OCI-LY7 (cell line): ENCODE measurements around the gene VEGFB. TPM values are rescaled to one million over a fixed set of nuclear protein-coding genes. Genes with fewer than 3 reads are reported as not detected.

Experiments used
- BruUV-seq: library from RNA; stranded (reverse); fragments of 400-500 nt; replicated peaks from 2 replicates; lab custom pipeline; 2021; lab: Mats Ljungman, UMichigan
- CTCF ChIA-PET: fragments of 300-600 bp; sonication (Branson Sonifier 250); formaldehyde crosslinking; loops from one replicate; lab custom pipeline; 2022; ENCODE audit warnings: antibody characterized with exemption; ENCODE audit not compliant: unreplicated experiment; lab: Charles Lee
- POLR2A ChIA-PET: fragments of 300-600 bp; sonication (Branson Sonifier 250); formaldehyde crosslinking; loops from one replicate; lab custom pipeline; 2022; ENCODE audit warnings: antibody characterized with exemption; lab: Charles Lee
- DNase-seq: peaks from one replicate; pipeline ENCODE4 v3.0.0-alpha.2; 2015; ENCODE audit warnings: low spot score
- H2AFZ ChIP-seq: fragments of 200-600 bp; sonication (generic), shearing (Covaris generic); 2 replicates; pipeline ENCODE4 v1.6.1; 2014; ENCODE audit warnings: mild to moderate bottlenecking, antibody characterized with exemption, low read length, moderate library complexity
- H3K27ac ChIP-seq: fragments of 200-600 bp; sonication (generic); 2 replicates; pipeline ENCODE4 v1.5.1; 2014; ENCODE audit warnings: mixed run types, low read depth, mild to moderate bottlenecking, moderate library complexity, low read length, inconsistent platforms; ENCODE audit not compliant: poor library complexity, severe bottlenecking
- H3K36me3 ChIP-seq: fragments of 200-600 bp; sonication (generic); 2 replicates; pipeline ENCODE4 v1.6.1; 2014; ENCODE audit warnings: mild to moderate bottlenecking, antibody characterized with exemption, low read length, moderate library complexity, mixed read lengths; ENCODE audit not compliant: insufficient read depth
- H3K4me1 ChIP-seq: fragments of 200-600 bp; sonication (generic); 2 replicates; pipeline ENCODE4 v1.5.1; 2014; ENCODE audit warnings: mild to moderate bottlenecking, low read length; ENCODE audit not compliant: insufficient read depth, poor library complexity, severe bottlenecking
- H3K4me2 ChIP-seq: fragments of 200-600 bp; sonication (generic); 2 replicates; pipeline ENCODE4 v1.6.1; 2014; ENCODE audit warnings: mild to moderate bottlenecking, low read length
- H3K4me3 ChIP-seq: fragments of 200-600 bp; sonication (generic); 2 replicates; pipeline ENCODE4 v1.5.1; 2014; ENCODE audit warnings: mild to moderate bottlenecking, low read depth, low read length; ENCODE audit not compliant: poor library complexity, severe bottlenecking
- H3K79me2 ChIP-seq: fragments of 200-600 bp; sonication (generic); 2 replicates; pipeline ENCODE4 v1.6.1; 2016; ENCODE audit warnings: low read depth, mild to moderate bottlenecking, low read length, moderate library complexity, mixed read lengths; ENCODE audit not compliant: insufficient read depth
- H3K9me2 ChIP-seq: fragments of 200-600 bp; sonication (generic); 2 replicates; pipeline ENCODE4 v1.6.1; 2016; ENCODE audit warnings: mild to moderate bottlenecking, low read length, mixed read lengths; ENCODE audit not compliant: insufficient read depth
- H3K9me3 ChIP-seq: fragments of 200-600 bp; sonication (generic); 2 replicates; pipeline ENCODE4 v1.6.1; 2014; ENCODE audit warnings: mild to moderate bottlenecking, mixed run types, low read length, mixed read lengths
- H4K20me1 ChIP-seq: fragments of 200-600 bp; sonication (generic); 2 replicates; pipeline ENCODE4 v1.6.1; 2014; ENCODE audit warnings: mild to moderate bottlenecking, antibody characterized with exemption, low read length, moderate library complexity, mixed read lengths; ENCODE audit not compliant: insufficient read depth
- CTCF ChIP-seq: fragments of 200-600 bp; sonication (generic); conservative IDR thresholded peaks from 2 replicates; pipeline ENCODE4 v1.5.1; 2014; ENCODE audit warnings: mild to moderate bottlenecking, antibody characterized with exemption, low read length, moderate library complexity, mixed read lengths
- EZH2phosphoT487 ChIP-seq: fragments of 200-600 bp; sonication (generic); IDR thresholded peaks from 2 replicates; pipeline ENCODE4 v1.6.1; 2018; ENCODE audit warnings: low read depth, borderline replicate concordance, mild to moderate bottlenecking, mixed run types, antibody characterized with exemption, low read length, moderate library complexity, mixed read lengths
- intact Hi-C: fragments of 100-400 bp; cut with micrococcal nuclease; formaldehyde crosslinking; loops from one replicate; pipeline ENCODE4 v1.10.0; 2022; ENCODE audit not compliant: unreplicated experiment
- total RNA-seq, 2 experiments: library from RNA; depleted of rRNA in 1 of 2; stranded (reverse); fragments of >200 nt in 1 of 2; shearing (Covaris generic) in 1 of 2; gene quantifications; 2 replicates each; pipeline ENCODE4 v1.2.3, GENCODE V29; 2014 to 2022

The VEGFB gene
- total RNA-seq, 2 experiments from 2014 or later, result 35.3 to 59.6 TPM

DNA sequence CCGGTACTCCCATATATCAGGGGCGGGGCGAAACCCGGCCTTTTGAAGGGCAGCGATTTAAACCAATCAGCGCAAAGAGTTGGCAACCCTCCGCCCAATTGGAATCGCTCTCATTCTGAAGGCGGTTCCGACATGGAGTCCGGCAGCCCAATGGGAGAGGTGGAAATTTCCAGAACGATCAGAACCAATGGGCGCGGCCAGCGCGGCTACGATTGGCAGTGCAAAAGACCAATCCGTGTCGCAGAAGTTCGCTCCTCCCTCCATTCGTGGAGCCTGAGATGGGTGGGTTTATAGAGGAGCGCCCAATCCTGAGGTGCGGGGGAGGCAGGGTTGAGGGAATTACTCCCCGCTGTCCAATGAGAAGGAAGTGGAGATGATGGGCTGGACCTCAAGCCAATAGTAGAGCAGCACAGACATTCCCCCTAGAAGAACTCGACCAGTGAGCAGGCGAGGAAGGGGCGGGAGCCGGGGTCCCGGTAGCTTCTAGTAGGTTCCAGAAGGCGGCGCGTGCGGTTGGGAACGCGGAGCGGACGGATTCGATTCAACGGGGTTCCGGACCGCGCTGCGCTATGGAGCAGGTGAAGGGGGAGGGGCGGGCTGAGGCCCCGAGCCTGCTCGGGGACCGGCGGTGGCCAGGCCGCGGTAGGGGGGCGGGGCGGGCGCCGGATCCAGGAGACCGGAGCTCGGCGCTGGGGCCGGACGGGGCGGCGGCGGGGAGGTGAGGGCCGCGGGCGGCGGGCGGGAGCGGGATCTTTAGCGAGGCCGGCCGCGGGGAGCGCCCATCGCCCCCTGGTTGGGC lies 48.5 kb upstream of the VEGFB start, which contains the start of gene STIP1:
Gene STIP1 (plus strand): TSS at position 479 of the 799 bp plus-strand sequence. CDS start 91 bp downstream, at position 570.
- intact Hi-C loops, result loop anchor here (2.0 to 5.0 kb wide), 3 partner anchors 21 to 116 kb away; partner anchors contain the start of genes CATSPERZ, FERMT3 and FKBP2
- Histone ChIP-seq H4K20me1 (peaks cover 21% of the 10 kb centered on the region; the same call in 1 of the 2 replicates), H3K36me3 (no peaks in the 10 kb centered on the region; the same call in none of the 2 replicates), H3K79me2 (peaks cover 22% of the 10 kb centered on the region), H2AFZ (peak within 1 kb of the TSS; percentile 4; the same call in 1 of the 2 replicates), H3K27ac (peak within 1 kb of the TSS; percentile 59), H3K9me2 (no peaks in the 10 kb centered on the region), H3K4me2 (peak within 1 kb of the TSS; percentile 85), H3K9me3 (no peaks in the 10 kb centered on the region), H3K4me3 (peak within 1 kb of the TSS; percentile 75), H3K4me1 (peaks cover 30% of the 10 kb centered on the region)
- no TSS peak for BruUV-seq
- POLR2A ChIA-PET, result interaction anchor here (0.6 to 3.6 kb wide), 5 partner anchors 20 to 1727 kb away, joined by 3 to 28 read pairs (median 3); partner anchors contain the start of gene FERMT3
- TF ChIP-seq CTCF (0 out of 2 replicates have a peak, but pooled peaks have one; percentile 19), EZH2phosphoT487 (no peak)
- peak; percentile 100 for DNase-seq
- CTCF ChIA-PET, result interaction anchor here (0.6 to 0.9 kb wide), 2 partner anchors 341 to 1540 kb away, joined by 3 to 7 read pairs; partner anchors contain the start of gene GANAB

GRCh38 chr11:64186492-64187165 lies 47.8 kb upstream of the VEGFB start:
- H3K9me2 ChIP-seq, result no peaks in the 10 kb centered on the region
- no peak overlapping the region for H3K4me2 ChIP-seq
- H3K27ac ChIP-seq, result no peak overlapping the region

More at GRCh38 chr11:64186492-64187165, 47.8 kb upstream of the VEGFB start:
- H3K4me1 ChIP-seq, result peaks cover 23% of the 10 kb centered on the region
- no peaks in the 10 kb centered on the region; the same call in none of the 2 replicates for H3K36me3 ChIP-seq
- POLR2A ChIA-PET, result interaction anchor here (0.6 to 3.6 kb wide), 4 partner anchors 9 to 97 kb away, joined by 3 to 28 read pairs (median 3); partner anchors contain the start of gene FERMT3
- H4K20me1 ChIP-seq, result peaks cover 21% of the 10 kb centered on the region; the same call in 1 of the 2 replicates
- intact Hi-C loops, result loop anchor here (2.0 to 5.0 kb wide), 2 partner anchors 54 to 116 kb away; partner anchors contain the start of genes CATSPERZ and FKBP2
- peak; percentile 40 for DNase-seq
- BruUV-seq, result no TSS peak
- no peak overlapping the region for H2AFZ ChIP-seq
- peaks cover 22% of the 10 kb centered on the region for H3K79me2 ChIP-seq
- no peak overlapping the region for H3K4me3 ChIP-seq
- TF ChIP-seq EZH2phosphoT487 (no peak), CTCF (no peak)
- H3K9me3 ChIP-seq, result no peaks in the 10 kb centered on the region
- CTCF ChIA-PET, result no interaction called here
